Esophagus muscularis mucosa (tissue), 4 donors: Measurements from ENCODE around the gene TMOD1. TPM values are rescaled to one million over a fixed set of nuclear protein-coding genes. Genes with fewer than 3 reads are reported as not detected.

Experiments used
- DNase-seq: peaks from one replicate; pipeline ENCODE4 v3.0.0-alpha.2; 2017; ENCODE audit errors: extremely low spot score
- H3K27ac ChIP-seq, 4 donors: fragments of 200-600 bp; sonication (generic); replicated peaks in 1 of 4; 1 replicate in 3 of 4; 2 replicates in 1 of 4; pipeline ENCODE4 v1.5.1; 2016 to 2019; ENCODE audit warnings: mild to moderate bottlenecking in 1 of 4
- H3K27me3 ChIP-seq, 4 donors: fragments of 200-600 bp; sonication (generic); one replicate each; pipeline versions ENCODE4 v1.5.1 to v1.6.0; 2016 to 2019
- H3K36me3 ChIP-seq, 4 donors: fragments of 200-600 bp; sonication (generic); one replicate each; pipeline ENCODE4 v1.5.1; 2016 to 2019
- H3K4me1 ChIP-seq, 4 donors: fragments of 200-600 bp; sonication (generic); one replicate each; pipeline ENCODE4 v1.5.1; 2016 to 2019
- H3K4me3 ChIP-seq, 4 donors: fragments of 200-600 bp; sonication (generic); 1 replicate in 2 of 4; 2 replicates in 2 of 4; pipeline ENCODE4 v1.5.1; 2016 to 2019; ENCODE audit warnings: mild to moderate bottlenecking in 4 of 4, moderate library complexity in 1 of 4
- H3K9me3 ChIP-seq, 4 donors: fragments of 200-600 bp; sonication (generic); 1 replicate in 3 of 4; 2 replicates in 1 of 4; pipeline ENCODE4 v1.5.1; 2016 to 2019
- EP300 ChIP-seq: sonication (generic); formaldehyde crosslinking; IDR thresholded peaks from one replicate; pipeline ENCODE4 v1.6.1; 2017; ENCODE audit warnings: antibody characterized with exemption
- POLR2A ChIP-seq: fragments of 450-650 bp; IDR thresholded peaks from one replicate; pipeline ENCODE4 v1.6.1; 2017; ENCODE audit warnings: antibody characterized with exemption, moderate library complexity, mild to moderate bottlenecking, low read depth
- POLR2AphosphoS5 ChIP-seq, 2 donors: sonication (generic); formaldehyde crosslinking; IDR thresholded peaks; one replicate each; pipeline ENCODE4 v1.6.1; 2017; ENCODE audit warnings: antibody characterized with exemption in 2 of 2
- WGBS: methylation state at CpG from one replicate; pipeline ENCODE4 v1.1.5; 2018; 5-methylcytosine and 5-hydroxymethylcytosine counted together
- intact Hi-C: fragments of 100-400 bp; cut with DNase I; formaldehyde crosslinking; loops from one replicate; pipeline ENCODE4 v1.15.1; 2023
- total RNA-seq, 4 donors: library from RNA; depleted of rRNA; stranded (reverse); fragments of >200 nt; gene quantifications; one replicate each; pipeline versions ENCODE4 v1.1.0 to v1.2.1, GENCODE V29; 2016
- TF ChIP-seq, protein P1 (sequence below), 3 experiments: fragments of 200-600 bp in 2 of 3; fragments of 450-650 bp in 1 of 3; sonication (generic) in 2 of 3; IDR thresholded peaks; one replicate each; pipeline ENCODE4 v1.5.1; 2017 to 2019; ENCODE audit warnings: antibody characterized with exemption in 3 of 3, mild to moderate bottlenecking in 2 of 3, moderate library complexity in 1 of 3

Gene TMOD1
- total RNA-seq, 4 donors from 2014 or later = 68.4 to 97.6 (median 71.6) TPM

DNA sequence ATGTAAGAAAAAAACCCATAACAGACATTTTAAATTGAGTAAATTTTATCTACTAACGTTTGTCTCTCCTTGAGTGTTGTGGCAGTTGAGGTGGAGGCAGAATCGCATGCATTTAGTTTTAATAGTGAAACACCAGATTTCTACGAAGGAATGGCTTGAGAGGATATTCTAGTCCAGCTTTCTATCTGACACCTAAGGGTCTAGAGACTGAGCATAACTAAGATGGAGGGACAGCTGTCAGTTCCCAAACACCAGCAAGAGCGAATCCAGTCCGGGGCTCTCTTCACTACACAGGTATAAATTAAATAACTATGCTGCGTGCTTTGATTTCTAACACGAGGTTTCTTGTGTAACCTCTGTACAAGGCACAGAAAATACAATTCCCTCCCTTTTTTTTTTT is 133.6 kb downstream of the TMOD1 start:
- Histone ChIP-seq H3K4me3 (peak overlapping the region in 2 of 4 donors; percentile 72 to 86), H3K9me3 (no peaks in the 10 kb centered on the region), H3K4me1 (peaks cover 47 to 68% (median 62%) of the 10 kb centered on the region in 4 donors), H3K27me3 (no peaks in the 10 kb centered on the region), H3K27ac (peak overlapping the region; percentile 92 to 98 (median 96)), H3K36me3 (no peaks in the 10 kb centered on the region)
- TF ChIP-seq POLR2AphosphoS5 (IDR thresholded peaks at IDR 0.05) (no peak), EP300 (no peak), POLR2A (no peak)
- TF ChIP-seq, protein P1, sequence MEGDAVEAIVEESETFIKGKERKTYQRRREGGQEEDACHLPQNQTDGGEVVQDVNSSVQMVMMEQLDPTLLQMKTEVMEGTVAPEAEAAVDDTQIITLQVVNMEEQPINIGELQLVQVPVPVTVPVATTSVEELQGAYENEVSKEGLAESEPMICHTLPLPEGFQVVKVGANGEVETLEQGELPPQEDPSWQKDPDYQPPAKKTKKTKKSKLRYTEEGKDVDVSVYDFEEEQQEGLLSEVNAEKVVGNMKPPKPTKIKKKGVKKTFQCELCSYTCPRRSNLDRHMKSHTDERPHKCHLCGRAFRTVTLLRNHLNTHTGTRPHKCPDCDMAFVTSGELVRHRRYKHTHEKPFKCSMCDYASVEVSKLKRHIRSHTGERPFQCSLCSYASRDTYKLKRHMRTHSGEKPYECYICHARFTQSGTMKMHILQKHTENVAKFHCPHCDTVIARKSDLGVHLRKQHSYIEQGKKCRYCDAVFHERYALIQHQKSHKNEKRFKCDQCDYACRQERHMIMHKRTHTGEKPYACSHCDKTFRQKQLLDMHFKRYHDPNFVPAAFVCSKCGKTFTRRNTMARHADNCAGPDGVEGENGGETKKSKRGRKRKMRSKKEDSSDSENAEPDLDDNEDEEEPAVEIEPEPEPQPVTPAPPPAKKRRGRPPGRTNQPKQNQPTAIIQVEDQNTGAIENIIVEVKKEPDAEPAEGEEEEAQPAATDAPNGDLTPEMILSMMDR (IDR thresholded peaks at IDR 0.05) = no peak
- intact Hi-C loops = no loop called here
- 77% methylated on average over 7 of the region's 7 CpGs for WGBS
- no peak for DNase-seq

DNA sequence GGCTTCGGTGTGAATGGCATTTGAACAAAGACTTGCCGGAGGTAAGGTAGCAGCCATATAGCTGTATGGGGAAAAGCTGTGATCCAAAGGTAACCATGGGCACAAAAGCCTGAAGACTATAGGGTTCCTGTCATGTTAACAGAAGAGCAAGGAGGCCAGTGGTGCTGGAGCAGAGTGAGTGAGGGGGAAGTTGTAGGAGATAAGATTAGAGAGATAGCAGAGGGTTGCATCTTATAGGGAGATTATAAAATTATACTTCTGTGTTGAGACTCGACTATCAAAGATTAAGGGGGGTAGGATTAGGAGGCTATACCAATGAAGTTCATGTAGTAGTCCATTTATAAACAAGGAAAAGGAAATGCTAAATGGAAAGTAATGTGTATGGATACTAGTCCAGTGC is 135.4 kb downstream of the TMOD1 start:
- peaks cover 0 to 12% (median 4%) of the 10 kb centered on the region in 4 donors for H3K36me3 ChIP-seq
- H3K4me3 ChIP-seq = no peak overlapping the region
- no peak overlapping the region for H3K27ac ChIP-seq
- no peaks in the 10 kb centered on the region for H3K9me3 ChIP-seq
- WGBS = 87% methylated on average over 3 of the region's 3 CpGs
- intact Hi-C loops = no loop called here
- TF ChIP-seq POLR2A = no peak
- TF ChIP-seq EP300 = no peak
- TF ChIP-seq POLR2AphosphoS5 (IDR thresholded peaks at IDR 0.05) = no peak
- TF ChIP-seq, protein P1 (IDR thresholded peaks at IDR 0.05) = no peak
- no peak for DNase-seq
- H3K4me1 ChIP-seq = peaks cover 41 to 56% (median 52%) of the 10 kb centered on the region in 4 donors
- no peaks in the 10 kb centered on the region for H3K27me3 ChIP-seq

DNA sequence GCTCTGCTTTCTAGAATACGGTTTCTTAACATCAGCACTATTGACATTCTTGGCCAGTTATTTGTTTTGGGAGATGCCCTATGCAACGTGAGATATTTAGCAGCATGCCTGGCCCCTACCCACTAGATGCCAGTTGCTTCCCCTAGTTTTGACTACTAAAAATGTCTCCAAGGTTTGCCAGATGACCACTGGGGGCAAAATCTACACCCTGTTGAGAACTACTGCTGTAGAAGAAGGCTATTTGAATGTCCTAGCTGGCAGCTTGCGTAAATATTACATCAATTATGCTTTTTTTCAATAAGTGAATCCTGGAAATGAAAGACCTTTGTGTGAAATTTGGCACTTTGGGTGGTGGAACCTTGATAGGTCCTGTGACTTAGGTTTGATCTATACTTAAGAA is 137.2 kb downstream of the TMOD1 start:
- WGBS = 73% methylated on average over 3 of the region's 3 CpGs
- H3K9me3 ChIP-seq = no peaks in the 10 kb centered on the region
- no peak overlapping the region for H3K27ac ChIP-seq
- TF ChIP-seq POLR2AphosphoS5 (IDR thresholded peaks at IDR 0.05) (no peak), POLR2A (no peak), EP300 (no peak)
- TF ChIP-seq, protein P1 (IDR thresholded peaks at IDR 0.05) = no peak
- H3K4me1 ChIP-seq = peaks cover 37 to 52% (median 47%) of the 10 kb centered on the region in 4 donors
- peaks cover 2 to 30% (median 14%) of the 10 kb centered on the region in 4 donors for H3K36me3 ChIP-seq
- intact Hi-C loops = no loop called here
- H3K27me3 ChIP-seq = no peaks in the 10 kb centered on the region
- H3K4me3 ChIP-seq = no peak overlapping the region
- no peak for DNase-seq

DNA sequence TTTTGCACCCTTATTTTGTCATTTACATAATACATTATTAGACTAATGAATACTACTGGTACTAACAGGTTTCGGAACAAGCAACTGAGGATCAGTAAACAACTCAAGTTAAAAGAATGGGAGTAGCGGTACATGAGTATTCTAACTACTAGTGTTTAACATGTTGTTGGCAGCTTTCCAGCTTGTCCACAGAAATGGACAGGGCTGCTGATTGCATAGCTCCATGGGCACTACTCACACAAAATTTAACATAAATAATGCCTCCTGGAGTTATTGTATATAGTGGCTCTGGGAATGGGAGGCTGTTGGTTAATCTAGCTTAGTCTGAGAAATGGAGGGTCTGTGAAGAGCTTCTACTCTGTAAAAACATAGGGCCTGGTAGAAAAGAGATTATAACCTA is 138.9 kb downstream of the TMOD1 start:
- TF ChIP-seq POLR2A (no peak), EP300 (no peak), POLR2AphosphoS5 (IDR thresholded peaks at IDR 0.05) (no peak)
- TF ChIP-seq, protein P1 (IDR thresholded peaks at IDR 0.05) = no peak
- Histone ChIP-seq H3K36me3 (peaks cover 4 to 47% (median 22%) of the 10 kb centered on the region in 4 donors), H3K9me3 (no peaks in the 10 kb centered on the region), H3K27me3 (no peaks in the 10 kb centered on the region), H3K4me3 (no peak overlapping the region), H3K27ac (no peak overlapping the region), H3K4me1 (peaks cover 27 to 40% (median 35%) of the 10 kb centered on the region in 4 donors)
- 91% methylated on average over 2 of the region's 2 CpGs for WGBS
- intact Hi-C loops = no loop called here
- no peak for DNase-seq

DNA sequence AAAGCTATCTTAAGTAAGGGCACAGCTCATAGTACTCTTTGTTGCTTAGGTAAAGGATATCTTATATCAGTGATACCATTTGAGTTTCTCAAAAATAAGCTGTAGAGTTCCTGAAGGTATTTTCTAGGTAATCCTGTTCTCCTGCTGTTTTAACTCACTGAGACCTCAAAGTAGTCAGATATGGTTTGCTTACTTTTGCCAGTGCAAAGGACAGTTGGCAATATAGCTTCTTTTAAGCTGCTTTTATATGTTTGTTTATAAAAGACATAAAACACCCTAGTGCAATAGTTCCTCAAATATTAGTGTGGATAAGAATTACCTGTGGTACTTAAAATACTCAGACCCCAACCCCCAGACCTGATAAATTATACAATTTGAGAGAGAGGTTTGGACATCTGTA is 144.3 kb downstream of the TMOD1 start:
- TF ChIP-seq POLR2A = no peak
- TF ChIP-seq, protein P1 (IDR thresholded peaks at IDR 0.05) = no peak
- TF ChIP-seq EP300 = no peak
- TF ChIP-seq POLR2AphosphoS5 (IDR thresholded peaks at IDR 0.05) = no peak
- Histone ChIP-seq H3K4me3 (no peak overlapping the region), H3K27ac (no peak overlapping the region), H3K27me3 (no peaks in the 10 kb centered on the region), H3K36me3 (peaks cover 22 to 93% (median 56%) of the 10 kb centered on the region in 4 donors), H3K4me1 (no peaks in the 10 kb centered on the region), H3K9me3 (no peaks in the 10 kb centered on the region)
- intact Hi-C loops = no loop called here
- DNase-seq = no peak
